ENCODE data around the gene BRAF.
A peak's percentile ranks its signal among the peaks of the same experiment; 100 is the strongest.
"Not testable (repeated sequence)": the region's sequence is repeated elsewhere in the genome, so short reads cannot be mapped to it uniquely, and the experiment has no call there.

BRAF gene

GRCh38 chr7:140877249-140877524, 47.5 kb downstream of the BRAF start:
- DNase-seq (ENCODE audit: low read depth): no peak

- DNase-seq (ENCODE audit: low read depth): no peak
Observed at GRCh38 chr7:140876519-140877248, 48.0 kb downstream of the BRAF start.

DNA sequence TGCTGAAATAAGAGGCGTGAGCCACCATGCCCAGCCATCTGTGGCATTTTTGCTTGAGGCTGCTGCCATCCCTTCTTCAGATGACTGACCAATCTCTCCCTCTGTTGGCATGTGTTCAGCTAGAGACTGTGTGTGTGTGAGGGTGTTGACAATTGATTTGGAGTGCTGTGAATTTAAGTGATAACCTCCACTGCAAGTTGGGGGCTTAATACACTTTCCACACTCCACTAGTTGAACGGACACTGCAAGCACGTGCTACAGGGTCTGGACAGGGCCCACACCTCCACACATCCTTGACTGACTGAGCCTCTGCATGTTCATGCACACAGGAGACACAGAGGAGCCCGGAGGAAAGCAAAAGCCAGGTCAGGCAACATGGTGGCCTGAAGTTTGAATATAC, 51.3 kb downstream of the BRAF start:
- DNase-seq (ENCODE audit: low read depth): no peak

DNA sequence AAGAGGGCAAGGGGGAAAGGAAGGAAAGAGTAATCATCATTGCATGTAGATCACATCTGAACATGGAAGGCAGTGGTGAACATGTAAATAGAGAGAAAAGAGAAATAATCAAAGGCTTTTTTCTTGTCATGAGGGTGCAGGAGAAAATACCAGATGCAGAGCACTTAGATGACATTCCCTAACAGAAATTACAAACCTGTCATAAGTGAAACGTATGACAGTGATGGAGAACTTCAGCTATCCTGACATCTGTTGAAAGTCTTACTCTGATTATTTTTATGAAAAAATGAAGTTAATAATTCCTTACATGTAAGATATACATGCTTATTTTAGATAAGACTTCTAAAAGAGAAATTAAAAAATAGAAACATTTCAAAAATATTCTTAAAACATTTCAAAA, 54.7 kb downstream of the BRAF start:
- DNase-seq (ENCODE audit: low read depth): no peak

GRCh38 chr7:140869430-140869829, 55.3 kb downstream of the BRAF start:
- DNase-seq (ENCODE audit: low read depth): no peak

- no peak for DNase-seq (ENCODE audit: low read depth)
Observed at GRCh38 chr7:140867467-140868462, 57.0 kb downstream of the BRAF start.

- no peak for DNase-seq (ENCODE audit: low read depth)
Observed at GRCh38 chr7:140866926-140867325, 57.8 kb downstream of the BRAF start.

- DNase-seq (ENCODE audit: low read depth): no peak
Observed at GRCh38 chr7:140864732-140865131, 60.0 kb downstream of the BRAF start.

- no peak for DNase-seq (ENCODE audit: low read depth)
Observed at GRCh38 chr7:140863867-140864266, 60.9 kb downstream of the BRAF start.

GRCh38 chr7:140863184-140863583, 61.5 kb downstream of the BRAF start:
- DNase-seq (ENCODE audit: low read depth): no peak

GRCh38 chr7:140857048-140857447, 67.7 kb downstream of the BRAF start:
- DNase-seq (ENCODE audit: low read depth): no peak

GRCh38 chr7:140841166-140841715, 83.5 kb downstream of the BRAF start:
- no peak for DNase-seq (ENCODE audit: low read depth)

GRCh38 chr7:140831724-140832123, 93.0 kb downstream of the BRAF start:
- DNase-seq (ENCODE audit: low read depth): no peak

DNA sequence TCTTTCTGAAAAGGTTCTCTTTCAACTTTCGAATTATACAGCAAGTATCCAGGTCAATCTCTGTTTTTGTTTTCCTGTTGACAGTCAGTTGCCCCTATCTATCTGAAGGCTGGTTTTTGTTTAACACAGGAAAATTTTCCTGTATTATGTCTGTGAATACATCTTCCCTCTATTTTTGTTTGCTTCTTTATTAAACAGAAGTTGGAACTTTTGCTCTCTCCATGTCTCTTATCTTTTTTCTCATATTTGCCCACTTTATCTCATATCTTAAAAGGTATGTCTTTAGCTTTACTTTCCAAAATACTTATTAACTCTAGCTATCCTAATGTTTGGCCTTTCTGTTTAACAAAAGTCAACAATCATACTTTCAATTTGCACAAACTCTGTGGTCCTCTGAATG, 95.0 kb downstream of the BRAF start:
- no peak for DNase-seq (ENCODE audit: low read depth)

- DNase-seq (ENCODE audit: low read depth): no peak
Observed at GRCh38 chr7:140828741-140829140, 96.0 kb downstream of the BRAF start.

DNA sequence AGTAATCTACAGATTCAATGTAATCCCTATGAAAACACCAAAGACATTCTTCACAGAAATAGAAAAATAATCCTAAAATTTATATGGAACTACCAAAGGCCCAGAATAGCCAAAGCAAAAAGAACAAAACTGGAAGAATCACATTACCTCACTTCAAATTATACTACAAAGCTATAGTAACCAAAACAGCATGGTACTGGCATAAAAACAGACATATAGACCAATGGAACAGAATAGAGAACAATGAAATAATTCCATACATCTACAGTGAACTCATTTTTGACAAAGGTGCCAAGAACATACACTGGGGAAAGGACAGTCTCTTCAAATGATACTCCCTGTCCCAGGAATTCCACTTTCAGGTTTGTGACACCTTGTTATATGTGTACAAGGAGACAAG, 107.3 kb downstream of the BRAF start:
- not testable (repeated sequence) for DNase-seq (ENCODE audit: low read depth)

GRCh38 chr7:140810830-140811556, 113.7 kb downstream of the BRAF start:
- peak; percentile 11 for DNase-seq (ENCODE audit: low read depth)

DNA sequence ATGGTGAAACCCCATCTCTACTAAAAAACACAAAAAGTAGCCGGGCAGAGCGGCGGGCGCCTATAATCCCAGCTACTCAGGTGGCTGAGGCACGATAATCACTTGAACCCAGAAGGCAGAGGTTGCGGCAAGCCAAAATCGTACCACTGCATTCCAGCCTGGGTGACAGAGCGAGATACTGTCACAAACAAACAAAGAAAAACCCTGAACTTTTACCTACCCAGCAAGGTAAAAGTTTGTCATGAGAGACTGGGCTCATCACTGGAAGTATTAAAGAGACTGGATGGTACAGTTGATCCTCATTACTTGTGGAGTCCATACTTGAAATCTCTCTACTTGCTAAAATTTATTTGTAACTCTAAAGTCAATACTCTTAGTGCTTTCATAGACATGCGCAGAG, 114.3 kb downstream of the BRAF start:
- DNase-seq (ENCODE audit: low read depth): no peak

- DNase-seq (ENCODE audit: low read depth): no peak
Observed at GRCh38 chr7:140778975-140779374, 145.8 kb downstream of the BRAF start.

- no peak for DNase-seq (ENCODE audit: low read depth)
Observed at GRCh38 chr7:140778568-140778967, 146.2 kb downstream of the BRAF start.

DNA sequence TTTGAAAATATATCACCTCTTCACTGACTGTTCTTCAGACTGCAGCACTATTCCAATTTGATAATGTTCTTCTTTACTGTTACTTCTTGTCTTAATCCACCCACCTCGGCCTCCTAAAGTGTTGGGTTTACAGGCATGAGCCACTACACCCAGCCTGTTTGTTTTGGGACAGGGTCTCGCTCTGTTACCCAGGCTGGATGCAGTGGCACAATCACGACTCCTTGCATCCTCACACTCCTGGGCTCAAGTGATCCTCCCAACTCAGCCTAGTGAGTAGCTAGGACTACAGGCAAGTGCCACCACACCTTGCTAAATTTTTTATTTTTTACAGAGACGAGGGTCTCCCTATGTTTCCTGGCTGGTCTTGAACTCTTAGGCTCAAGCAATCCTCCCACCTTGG, 150.4 kb downstream of the BRAF start:
- no peak for DNase-seq (ENCODE audit: low read depth)

DNA sequence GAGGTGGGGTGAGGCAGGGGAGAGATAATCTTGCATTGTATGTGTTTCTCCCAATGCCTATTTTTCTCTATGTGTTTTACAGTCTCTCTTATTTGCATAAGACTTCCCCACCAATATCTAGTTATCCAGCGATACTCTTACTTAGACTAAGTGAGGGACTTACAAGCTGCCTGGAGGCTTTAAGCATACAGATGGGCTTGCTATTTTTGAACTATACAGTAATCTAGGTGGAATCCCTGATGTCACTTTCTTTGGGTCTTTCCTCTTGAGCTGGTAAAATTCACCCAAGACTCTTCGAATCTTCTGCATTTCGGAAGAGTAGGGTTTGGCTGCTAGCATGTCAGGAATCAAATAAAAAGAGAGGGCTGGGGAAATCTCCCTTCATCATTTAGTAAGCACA, 151.6 kb downstream of the BRAF start:
- DNase-seq (ENCODE audit: low read depth): no peak

All from activated T-helper 1 cell treated with Interleukin-2 at 50 U/mL for 16 hours (primary cell).